BE2C (cell line): Measurements from ENCODE around the gene LRP1.
"Not testable (repeated sequence)": the region's sequence is repeated elsewhere in the genome, so short reads cannot be mapped to it uniquely, and the experiment has no call there.

Experiments
- DNase-seq: peaks from one replicate; pipeline ENCODE4 v3.0.0-alpha.2; 2020
- H3K27me3 ChIP-seq: fragments of 250-450 bp; sonication (Bioruptor Pico); 2 replicates; pipeline ENCODE4 v1.5.1; 2020; ENCODE audit warnings: mild to moderate bottlenecking
- H3K36me3 ChIP-seq: fragments of 250-450 bp; sonication (Bioruptor Pico); 2 replicates; pipeline ENCODE4 v1.5.1; 2020; ENCODE audit warnings: mild to moderate bottlenecking
- H3K4me1 ChIP-seq: fragments of 250-450 bp; sonication (Bioruptor Pico); 2 replicates; pipeline ENCODE4 v1.5.1; 2020
- H3K4me3 ChIP-seq: 2 replicates; pipeline ENCODE4 v1.5.1; 2011; ENCODE audit warnings: low read depth, low read length
- H3K9me3 ChIP-seq: fragments of 250-450 bp; sonication (Bioruptor Pico); 2 replicates; pipeline ENCODE4 v1.5.1; 2020
- CTCF ChIP-seq: IDR thresholded peaks from 2 replicates; pipeline ENCODE4 v1.5.1; 2012; ENCODE audit warnings: mild to moderate bottlenecking, low read depth, low read length

The LRP1 gene

GRCh38 chr12:57119294-57120085, 8.8 kb upstream of the LRP1 start:
- H3K9me3 ChIP-seq = no peaks in the 10 kb centered on the region; the same call in 1 of the 2 replicates
- no peaks in the 10 kb centered on the region for H3K36me3 ChIP-seq
- TF ChIP-seq CTCF = no peak
- H3K4me3 ChIP-seq = no peak overlapping the region
- DNase-seq = no peak
- H3K4me1 ChIP-seq = no peaks in the 10 kb centered on the region
- H3K27me3 ChIP-seq = no peaks in the 10 kb centered on the region

- not testable (repeated sequence) for H3K4me1 ChIP-seq, H3K9me3 ChIP-seq, H3K36me3 ChIP-seq, DNase-seq, H3K27me3 ChIP-seq, H3K4me3 ChIP-seq
Measured at GRCh38 chr12:57120718-57121117, 7.6 kb upstream of the LRP1 start.

- TF ChIP-seq CTCF = no peak
- no peak for DNase-seq
- H3K4me3 ChIP-seq = no peak overlapping the region
- H3K36me3 ChIP-seq = no peaks in the 10 kb centered on the region
- H3K4me1 ChIP-seq = peaks cover 5% of the 10 kb centered on the region; the same call in 1 of the 2 replicates
- H3K9me3 ChIP-seq = no peaks in the 10 kb centered on the region; the same call in 1 of the 2 replicates
- H3K27me3 ChIP-seq = no peaks in the 10 kb centered on the region
Measured at GRCh38 chr12:57123813-57124212, 4.5 kb upstream of the LRP1 start.

GRCh38 chr12:57124261-57124877, 3.9 kb upstream of the LRP1 start:
- DNase-seq = peak; percentile 82

GRCh38 chr12:57126061-57126460, 2.2 kb upstream of the LRP1 start:
- TF ChIP-seq CTCF = no peak
- no peak for DNase-seq
- H3K36me3 ChIP-seq = no peaks in the 10 kb centered on the region
- no peaks in the 10 kb centered on the region; the same call in 1 of the 2 replicates for H3K9me3 ChIP-seq
- no peaks in the 10 kb centered on the region for H3K27me3 ChIP-seq
- H3K4me3 ChIP-seq = no peak overlapping the region
- peaks cover 5% of the 10 kb centered on the region; the same call in 1 of the 2 replicates for H3K4me1 ChIP-seq

More at GRCh38 chr12:57124261-57124877, 3.9 kb upstream of the LRP1 start:
- Histone ChIP-seq H3K4me3 (no peak overlapping the region), H3K9me3 (no peaks in the 10 kb centered on the region; the same call in 1 of the 2 replicates), H3K27me3 (no peaks in the 10 kb centered on the region), H3K36me3 (no peaks in the 10 kb centered on the region), H3K4me1 (peaks cover 5% of the 10 kb centered on the region; the same call in 1 of the 2 replicates)
- peak; percentile 99 for TF ChIP-seq CTCF

GRCh38 chr12:57126561-57126960, 1.7 kb upstream of the LRP1 start:
- no peak for DNase-seq
- H3K9me3 ChIP-seq = no peaks in the 10 kb centered on the region; the same call in 1 of the 2 replicates
- no peak overlapping the region for H3K4me3 ChIP-seq
- peaks cover 5% of the 10 kb centered on the region; the same call in 1 of the 2 replicates for H3K4me1 ChIP-seq
- H3K27me3 ChIP-seq = no peaks in the 10 kb centered on the region
- no peak for TF ChIP-seq CTCF
- H3K36me3 ChIP-seq = no peaks in the 10 kb centered on the region
